A673 (cell line): ENCODE data around the gene ALOXE3. TPM values are rescaled to one million over a fixed set of nuclear protein-coding genes. Genes with fewer than 3 reads are reported as not detected.
A peak's percentile ranks its signal among the peaks of the same experiment; 100 is the strongest.
"Not testable (repeated sequence)": the region's sequence is repeated elsewhere in the genome, so short reads cannot be mapped to it uniquely, and the experiment has no call there.

Experiments
- BruUV-seq: library from RNA; stranded (reverse); fragments of 400-500 nt; replicated peaks from 2 replicates; lab custom pipeline; 2021; lab: Mats Ljungman, UMichigan
- CTCF ChIA-PET: fragments of 300-600 bp; sonication (Branson Sonifier 250); formaldehyde crosslinking; loops from one replicate; lab custom pipeline; 2022; ENCODE audit warnings: antibody characterized with exemption; lab: Charles Lee
- POLR2A ChIA-PET: fragments of 300-600 bp; sonication (Branson Sonifier 250); formaldehyde crosslinking; loops from one replicate; lab custom pipeline; 2022; ENCODE audit warnings: antibody characterized with exemption; ENCODE audit not compliant: low non-redundant PET; lab: Charles Lee
- DNase-seq: peaks from one replicate; pipeline ENCODE4 v3.0.0-alpha.2; 2015; ENCODE audit warnings: low spot score
- H3K27ac ChIP-seq: fragments of 200-600 bp; sonication (generic); 2 replicates; pipeline ENCODE4 v1.5.1; 2016; ENCODE audit warnings: mixed run types, low read depth, mild to moderate bottlenecking, mixed read lengths, antibody characterized with exemption, low read length; ENCODE audit not compliant: poor library complexity, severe bottlenecking
- H3K27me3 ChIP-seq: fragments of 200-600 bp; sonication (generic); replicated peaks from 2 replicates; pipeline ENCODE4 v1.6.1; 2017; ENCODE audit warnings: mixed run types, low read depth, mild to moderate bottlenecking, mixed read lengths, antibody characterized with exemption, low read length; ENCODE audit not compliant: insufficient read depth, poor library complexity
- H3K36me3 ChIP-seq: fragments of 200-600 bp; sonication (generic); 2 replicates; pipeline ENCODE4 v1.6.1; 2016; ENCODE audit warnings: mixed run types, mild to moderate bottlenecking, mixed read lengths, antibody characterized with exemption, low read length; ENCODE audit not compliant: insufficient read depth, poor library complexity, severe bottlenecking
- H3K4me1 ChIP-seq: fragments of 200-600 bp; sonication (generic); 2 replicates; pipeline ENCODE4 v1.6.1; 2017; ENCODE audit warnings: mixed run types, mild to moderate bottlenecking, mixed read lengths, antibody characterized with exemption, low read length; ENCODE audit not compliant: insufficient read depth, poor library complexity, severe bottlenecking
- H3K4me3 ChIP-seq: fragments of 200-600 bp; sonication (generic); 2 replicates; pipeline ENCODE4 v1.5.1; 2016; ENCODE audit warnings: low read depth, mixed run types, mild to moderate bottlenecking, mixed read lengths, low read length; ENCODE audit not compliant: poor library complexity, severe bottlenecking
- H3K9me3 ChIP-seq: fragments of 200-600 bp; sonication (generic); 2 replicates; pipeline ENCODE4 v1.6.1; 2016; ENCODE audit warnings: mixed run types, low read depth, mild to moderate bottlenecking, mixed read lengths, antibody characterized with exemption, low read length; ENCODE audit not compliant: poor library complexity, severe bottlenecking
- CTCF ChIP-seq: fragments of 300-800, 200-600 bp; sonication (generic); conservative IDR thresholded peaks from 2 replicates; pipeline ENCODE4 v1.5.1; 2017; ENCODE audit warnings: low read depth, mild to moderate bottlenecking, antibody characterized with exemption, low read length, moderate library complexity, mixed read lengths
- EZH2 ChIP-seq: fragments of 200-600 bp; sonication (generic); IDR thresholded peaks from 2 replicates; pipeline ENCODE4 v1.6.1; 2017; ENCODE audit warnings: borderline replicate concordance, low read depth, mild to moderate bottlenecking, mixed read lengths, antibody characterized with exemption, low read length; ENCODE audit not compliant: poor library complexity, severe bottlenecking
- intact Hi-C: fragments of 100-400 bp; cut with micrococcal nuclease; formaldehyde crosslinking; loops from one replicate; pipeline ENCODE4 v1.10.0; 2022; ENCODE audit not compliant: unreplicated experiment
- total RNA-seq: library from RNA; stranded (reverse); gene quantifications from 2 replicates; pipeline ENCODE4 v1.2.3, GENCODE V29; 2021

The ALOXE3 gene
- total RNA-seq, 1 experiment from 2014 or later: not detected

- no peaks in the 10 kb centered on the region for H3K36me3 ChIP-seq
- no peaks in the 10 kb centered on the region for H3K9me3 ChIP-seq
- H3K27ac ChIP-seq: no peak overlapping the region
- no peaks in the 10 kb centered on the region for H3K4me1 ChIP-seq
- no peak overlapping the region for H3K4me3 ChIP-seq
- no peak for TF ChIP-seq CTCF
- TF ChIP-seq EZH2: no peak
- ChIA-PET POLR2A (no interaction called here), CTCF (interaction anchor here (0.7 kb wide), 1 partner anchor 39 kb away, joined by 3 read pairs; no protein-coding TSS in a partner anchor)
- intact Hi-C loops: loop anchor here (5.0 kb wide), 2 partner anchors 36 to 221 kb away; partner anchors contain the start of gene ALOXE3
- no peak for DNase-seq
- peaks cover 6% of the 10 kb centered on the region for H3K27me3 ChIP-seq
- BruUV-seq: no TSS peak
Observed at GRCh38 chr17:8080799-8081219, 37.5 kb downstream of the ALOXE3 start.

GRCh38 chr17:8080208-8080798, 38.0 kb downstream of the ALOXE3 start:
- H3K9me3 ChIP-seq: no peaks in the 10 kb centered on the region
- TF ChIP-seq CTCF: no peak
- TF ChIP-seq EZH2: no peak
- H3K4me1 ChIP-seq: no peaks in the 10 kb centered on the region
- H3K36me3 ChIP-seq: no peaks in the 10 kb centered on the region
- peaks cover 7% of the 10 kb centered on the region for H3K27me3 ChIP-seq
- BruUV-seq: no TSS peak
- intact Hi-C loops: loop anchor here (5.0 kb wide), 2 partner anchors 37 to 222 kb away; partner anchors contain the start of gene ALOXE3
- no peak for DNase-seq
- CTCF ChIA-PET: interaction anchor here (0.5 to 1.0 kb wide), 5 partner anchors 13 to 424 kb away, joined by 3 to 17 read pairs (median 3); no protein-coding TSS in a partner anchor
- peak overlapping the region; percentile 53 for H3K4me3 ChIP-seq
- no peak overlapping the region for H3K27ac ChIP-seq
- POLR2A ChIA-PET: interaction anchor here (0.6 kb wide), 1 partner anchor 22 kb away, joined by 4 read pairs; no protein-coding TSS in a partner anchor

GRCh38 chr17:8079291-8080207, 38.8 kb downstream of the ALOXE3 start:
- Histone ChIP-seq H3K9me3 (no peaks in the 10 kb centered on the region), H3K27me3 (peaks cover 12% of the 10 kb centered on the region), H3K36me3 (no peaks in the 10 kb centered on the region), H3K4me1 (no peaks in the 10 kb centered on the region), H3K27ac (no peak overlapping the region), H3K4me3 (peak overlapping the region; percentile 53)
- no TSS peak for BruUV-seq
- POLR2A ChIA-PET: interaction anchor here (0.6 kb wide), 1 partner anchor 22 kb away, joined by 4 read pairs; no protein-coding TSS in a partner anchor
- DNase-seq: peak; percentile 80
- intact Hi-C loops: loop anchor here (5.0 kb wide), 2 partner anchors 38 to 223 kb away; partner anchors contain the start of gene ALOXE3
- CTCF ChIA-PET: interaction anchor here (0.5 to 1.0 kb wide), 7 partner anchors 13 to 424 kb away, joined by 3 to 17 read pairs (median 4); partner anchors contain the start of gene CTC1
- no peak for TF ChIP-seq EZH2
- peak; percentile 94 for TF ChIP-seq CTCF

GRCh38 chr17:8077939-8078338, 40.4 kb downstream of the ALOXE3 start:
- H3K9me3 ChIP-seq, H3K27ac ChIP-seq, H3K36me3 ChIP-seq, H3K4me1 ChIP-seq, CTCF ChIA-PET, intact Hi-C loops, DNase-seq, BruUV-seq, H3K4me3 ChIP-seq: not testable (repeated sequence)
- POLR2A ChIA-PET: interaction anchor here (0.7 kb wide), 1 partner anchor 17 kb away, joined by 21 read pairs; no protein-coding TSS in a partner anchor
- peaks cover 24% of the 10 kb centered on the region for H3K27me3 ChIP-seq
